Activated naive CD4-positive, alpha-beta T cell treated with anti-CD3 and anti-CD28 coated beads, Interleukin-2, amount 50 U/mL, for 16 hours (primary cell): ENCODE measurements around the gene SAMD14.

ENCODE experiments used
- DNase-seq: peaks from one replicate; pipeline ENCODE4 v3.0.0-alpha.2; 2020

SAMD14 gene

GRCh38 chr17:50094243-50094752 lies 35.7 kb downstream of the SAMD14 start:
- DNase-seq, result peak; percentile 91

DNA sequence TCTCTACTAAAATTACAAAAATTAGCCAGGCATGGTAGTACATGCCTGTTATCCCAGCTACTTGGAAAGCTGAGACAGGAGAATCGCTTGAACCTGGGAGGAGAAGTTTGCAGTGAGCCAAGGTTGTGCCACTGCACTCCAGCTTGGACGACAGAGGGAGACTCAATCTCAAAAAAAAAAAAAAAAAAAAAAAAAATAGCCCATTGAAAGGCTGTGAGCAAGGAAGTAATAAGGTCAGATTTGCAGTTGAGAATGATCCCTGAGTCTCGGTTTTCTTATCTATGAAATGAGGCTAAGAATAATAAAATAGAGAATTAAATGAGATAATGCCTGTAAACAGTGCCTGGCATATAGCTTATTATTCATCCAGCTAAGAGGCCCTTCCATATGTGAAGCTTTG lies 36.2 kb downstream of the SAMD14 start:
- no peak for DNase-seq

DNA sequence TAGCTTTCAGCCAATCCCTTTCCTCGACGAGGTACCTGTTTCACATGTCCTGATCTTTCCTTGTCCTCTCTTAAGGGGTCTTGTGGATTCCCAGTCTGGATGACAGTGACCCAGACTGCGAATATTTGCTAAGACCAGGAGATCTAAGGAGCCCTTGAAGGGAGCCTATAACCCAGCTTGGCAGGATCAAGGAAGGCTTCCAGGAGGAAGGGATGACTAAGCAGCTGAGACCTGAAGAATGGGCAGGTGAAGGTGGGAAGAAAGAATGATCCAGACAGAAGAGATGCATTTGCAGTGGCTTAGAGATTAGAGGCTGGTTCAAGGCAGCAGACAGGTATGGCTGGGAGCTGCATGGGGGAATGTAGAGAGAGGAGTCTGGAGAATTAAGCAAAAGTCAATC lies 36.7 kb downstream of the SAMD14 start:
- DNase-seq, result no peak

DNA sequence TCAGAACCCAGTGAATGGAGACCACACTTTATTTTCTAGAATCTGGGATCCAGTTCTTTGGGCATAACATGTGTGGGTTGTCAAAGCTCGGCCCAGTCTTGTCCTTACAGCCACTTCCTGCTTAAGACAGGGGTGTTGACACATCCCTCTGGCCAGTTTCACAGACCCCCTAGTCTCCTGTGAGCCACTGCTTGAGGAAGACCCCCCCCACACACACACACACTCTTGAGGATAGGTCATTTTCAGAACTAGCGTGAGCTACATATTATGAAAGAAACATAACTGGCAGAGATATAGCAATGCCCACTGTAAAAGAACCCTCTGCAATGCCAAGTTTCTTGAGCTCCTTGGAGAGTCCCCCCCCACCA lies 38.1 kb downstream of the SAMD14 start:
- no peak for DNase-seq

DNA sequence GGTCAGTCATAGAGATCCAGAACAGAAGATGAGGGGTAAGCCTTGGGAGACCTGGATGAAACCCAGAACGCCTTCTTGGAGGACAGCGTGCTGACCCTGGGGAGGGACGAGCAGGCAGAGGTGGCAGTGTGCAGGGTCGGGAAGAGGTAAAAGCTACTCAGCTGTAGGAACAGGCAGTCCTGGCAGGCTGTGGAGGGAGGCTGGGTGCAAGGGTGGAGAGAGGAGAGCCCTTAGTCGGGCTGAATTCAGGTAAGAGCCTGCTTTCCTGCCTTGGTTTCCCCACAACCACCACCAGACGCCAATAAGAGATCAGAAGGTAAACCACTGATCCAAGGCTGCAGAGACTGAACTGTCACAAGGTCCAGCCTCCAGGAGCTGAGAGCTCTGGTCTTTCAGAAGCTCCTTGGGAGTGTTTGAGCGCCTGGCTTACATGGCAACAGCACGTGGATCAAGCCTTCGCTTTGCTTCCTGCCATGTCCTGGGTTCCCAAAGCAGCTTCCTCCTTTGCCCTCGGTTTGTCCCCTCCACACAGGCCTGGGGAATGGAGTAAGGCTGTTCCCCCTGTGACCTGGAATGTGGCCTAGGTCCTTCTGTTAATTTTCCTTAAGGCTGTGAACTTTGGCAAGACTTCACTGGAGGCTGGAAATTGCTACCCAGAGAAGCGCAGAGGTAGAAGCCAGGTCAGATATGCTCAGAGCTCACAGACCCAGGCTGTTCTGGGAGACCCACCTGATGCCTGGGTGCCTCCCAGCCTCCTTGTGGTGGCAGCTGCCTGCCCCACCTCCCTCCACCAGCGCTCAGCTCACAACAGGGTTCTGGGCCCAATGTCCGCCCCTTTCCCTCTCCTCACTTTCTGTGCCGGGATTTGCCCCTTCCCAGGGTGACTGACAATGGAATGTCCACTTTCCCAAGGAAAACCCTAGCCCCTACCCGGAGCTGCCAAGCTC lies 38.7 kb downstream of the SAMD14 start:
- no peak for DNase-seq

GRCh38 chr17:50090071-50090470 lies 39.9 kb downstream of the SAMD14 start:
- no peak for DNase-seq

- no peak for DNase-seq
Observed at GRCh38 chr17:50088952-50089825, 40.8 kb downstream of the SAMD14 start.

- no peak for DNase-seq
Observed at GRCh38 chr17:50087912-50088405, 42.0 kb downstream of the SAMD14 start.

- peak; percentile 72 for DNase-seq
Observed at GRCh38 chr17:50087246-50087911, 42.6 kb downstream of the SAMD14 start.

- no peak for DNase-seq
Observed at GRCh38 chr17:50081757-50082156, 48.2 kb downstream of the SAMD14 start.

DNA sequence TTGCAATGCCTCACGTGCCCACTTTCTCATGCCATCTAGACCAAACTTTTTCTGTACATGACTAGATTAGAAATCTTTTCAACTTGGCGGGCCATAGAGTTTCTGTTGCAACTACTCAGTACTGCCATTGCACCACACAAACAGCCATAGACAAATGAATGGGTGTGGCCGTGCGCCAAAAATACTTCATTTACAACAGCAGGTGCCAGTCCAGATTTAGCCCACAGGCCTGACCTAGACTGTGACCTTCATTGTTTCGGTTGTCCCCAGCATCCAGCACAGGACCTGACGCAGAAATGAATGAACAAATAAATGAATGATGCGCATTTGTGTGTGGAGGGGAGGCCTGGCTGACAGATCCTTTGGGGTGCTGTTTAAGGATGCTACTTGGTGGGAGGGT lies 49.1 kb downstream of the SAMD14 start:
- no peak for DNase-seq

GRCh38 chr17:50080096-50080480 lies 49.9 kb downstream of the SAMD14 start:
- DNase-seq, result no peak

GRCh38 chr17:50079334-50080095 lies 50.4 kb downstream of the SAMD14 start:
- no peak for DNase-seq

DNA sequence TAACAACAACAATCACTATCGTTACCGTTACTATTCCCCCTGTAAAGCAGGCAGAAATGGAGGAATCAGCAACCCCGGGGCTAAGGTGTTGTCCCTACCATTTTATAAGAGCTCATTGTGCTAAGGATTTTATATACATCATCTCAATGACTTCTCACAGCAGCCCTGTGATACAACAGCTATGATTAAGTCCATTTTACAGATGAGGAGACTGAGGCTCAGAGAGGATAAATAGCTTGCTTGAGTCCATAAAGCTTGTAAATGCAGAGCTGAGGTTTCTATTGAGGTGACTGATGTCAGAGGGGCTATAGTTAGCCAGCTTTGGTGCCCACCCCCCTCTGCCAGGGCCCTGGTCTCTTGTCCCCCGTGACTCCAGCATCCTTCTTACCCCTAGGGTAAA lies 51.5 kb downstream of the SAMD14 start:
- DNase-seq, result no peak

- DNase-seq, result no peak
Observed at GRCh38 chr17:50076591-50077235, 53.2 kb downstream of the SAMD14 start.

DNA sequence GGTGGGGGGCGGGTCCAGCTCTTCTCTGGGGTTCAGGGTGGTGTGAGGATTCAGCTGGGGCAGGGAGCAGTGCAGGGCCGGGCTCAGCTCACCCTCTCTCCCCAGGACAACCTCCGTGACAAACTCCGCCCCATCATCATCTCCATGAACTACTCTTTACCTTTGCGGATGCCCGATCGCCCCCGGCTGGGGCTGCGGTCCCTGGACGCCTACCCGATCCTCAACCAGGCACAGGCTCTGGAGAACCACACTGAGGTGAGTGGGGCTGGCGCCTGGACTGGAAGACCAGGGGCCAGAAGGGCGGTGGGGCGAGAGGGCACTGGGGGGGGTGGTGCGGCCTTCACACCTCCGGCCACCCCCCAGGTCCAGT lies 53.8 kb downstream of the SAMD14 start:
- no peak for DNase-seq

DNA sequence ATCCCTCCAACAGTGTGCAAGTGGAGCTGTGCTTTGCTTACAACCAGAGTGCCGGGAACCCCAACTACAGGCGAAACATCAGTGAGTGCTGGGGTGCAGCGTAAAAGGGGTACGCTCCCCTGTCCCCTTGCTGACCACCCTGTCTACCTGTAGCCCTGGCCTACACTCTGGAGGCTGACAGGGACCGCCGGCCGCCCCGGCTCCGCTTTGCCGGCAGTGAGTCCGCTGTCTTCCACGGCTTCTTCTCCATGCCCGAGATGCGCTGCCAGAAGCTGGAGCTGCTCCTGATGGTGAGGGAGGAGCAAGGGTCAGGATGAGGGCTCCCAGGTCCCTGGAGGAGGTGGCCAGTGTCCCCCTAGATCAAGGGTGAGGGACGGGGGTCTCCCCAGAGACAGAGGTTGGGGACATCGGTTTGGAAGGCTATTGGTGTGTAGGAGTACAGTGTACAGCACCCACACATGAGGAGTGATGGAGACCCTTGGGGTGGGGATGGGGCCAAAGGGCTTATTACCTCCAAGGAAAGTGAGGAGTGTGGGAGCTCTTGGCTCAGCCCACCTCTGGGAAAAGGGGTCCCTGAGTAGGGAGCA lies 54.4 kb downstream of the SAMD14 start:
- DNase-seq, result no peak

DNA sequence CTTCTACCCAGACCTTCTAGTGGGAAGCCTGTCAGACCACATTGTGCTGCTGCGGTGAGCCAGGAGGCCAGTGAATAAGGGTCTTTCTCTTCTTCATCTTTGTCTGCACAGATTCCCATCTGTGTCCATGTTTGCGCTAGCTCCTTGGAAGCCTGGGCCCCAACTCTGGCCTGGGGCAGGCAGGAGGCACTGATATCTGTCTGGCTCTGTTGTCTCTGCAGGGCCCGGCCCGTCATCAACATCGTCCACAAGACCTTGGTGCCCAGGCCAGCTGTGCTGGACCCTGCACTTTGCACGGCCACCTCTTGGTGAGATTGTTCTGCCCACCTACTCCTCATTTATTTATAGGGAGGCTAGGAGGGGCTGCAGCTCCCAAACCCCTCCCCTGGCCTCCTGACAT lies 55.7 kb downstream of the SAMD14 start:
- no peak for DNase-seq

GRCh38 chr17:50072925-50073324 lies 57.0 kb downstream of the SAMD14 start:
- no peak for DNase-seq

GRCh38 chr17:50072130-50072529 lies 57.8 kb downstream of the SAMD14 start:
- DNase-seq, result no peak

- DNase-seq, result no peak
Observed at GRCh38 chr17:50071692-50072091, 58.3 kb downstream of the SAMD14 start.
